Measurements from ENCODE around the gene LYRM2. TPM values are rescaled to one million over a fixed set of nuclear protein-coding genes. Genes with fewer than 3 reads are reported as not detected.

The LYRM2 gene
- total and polyA plus RNA-seq, 2 of the 8 experiments (the other 6 are each of a cell fraction or from before 2014, with no cell fraction given), result 7.3 to 25.7 TPM

- TF ChIP-seq, protein P1, sequence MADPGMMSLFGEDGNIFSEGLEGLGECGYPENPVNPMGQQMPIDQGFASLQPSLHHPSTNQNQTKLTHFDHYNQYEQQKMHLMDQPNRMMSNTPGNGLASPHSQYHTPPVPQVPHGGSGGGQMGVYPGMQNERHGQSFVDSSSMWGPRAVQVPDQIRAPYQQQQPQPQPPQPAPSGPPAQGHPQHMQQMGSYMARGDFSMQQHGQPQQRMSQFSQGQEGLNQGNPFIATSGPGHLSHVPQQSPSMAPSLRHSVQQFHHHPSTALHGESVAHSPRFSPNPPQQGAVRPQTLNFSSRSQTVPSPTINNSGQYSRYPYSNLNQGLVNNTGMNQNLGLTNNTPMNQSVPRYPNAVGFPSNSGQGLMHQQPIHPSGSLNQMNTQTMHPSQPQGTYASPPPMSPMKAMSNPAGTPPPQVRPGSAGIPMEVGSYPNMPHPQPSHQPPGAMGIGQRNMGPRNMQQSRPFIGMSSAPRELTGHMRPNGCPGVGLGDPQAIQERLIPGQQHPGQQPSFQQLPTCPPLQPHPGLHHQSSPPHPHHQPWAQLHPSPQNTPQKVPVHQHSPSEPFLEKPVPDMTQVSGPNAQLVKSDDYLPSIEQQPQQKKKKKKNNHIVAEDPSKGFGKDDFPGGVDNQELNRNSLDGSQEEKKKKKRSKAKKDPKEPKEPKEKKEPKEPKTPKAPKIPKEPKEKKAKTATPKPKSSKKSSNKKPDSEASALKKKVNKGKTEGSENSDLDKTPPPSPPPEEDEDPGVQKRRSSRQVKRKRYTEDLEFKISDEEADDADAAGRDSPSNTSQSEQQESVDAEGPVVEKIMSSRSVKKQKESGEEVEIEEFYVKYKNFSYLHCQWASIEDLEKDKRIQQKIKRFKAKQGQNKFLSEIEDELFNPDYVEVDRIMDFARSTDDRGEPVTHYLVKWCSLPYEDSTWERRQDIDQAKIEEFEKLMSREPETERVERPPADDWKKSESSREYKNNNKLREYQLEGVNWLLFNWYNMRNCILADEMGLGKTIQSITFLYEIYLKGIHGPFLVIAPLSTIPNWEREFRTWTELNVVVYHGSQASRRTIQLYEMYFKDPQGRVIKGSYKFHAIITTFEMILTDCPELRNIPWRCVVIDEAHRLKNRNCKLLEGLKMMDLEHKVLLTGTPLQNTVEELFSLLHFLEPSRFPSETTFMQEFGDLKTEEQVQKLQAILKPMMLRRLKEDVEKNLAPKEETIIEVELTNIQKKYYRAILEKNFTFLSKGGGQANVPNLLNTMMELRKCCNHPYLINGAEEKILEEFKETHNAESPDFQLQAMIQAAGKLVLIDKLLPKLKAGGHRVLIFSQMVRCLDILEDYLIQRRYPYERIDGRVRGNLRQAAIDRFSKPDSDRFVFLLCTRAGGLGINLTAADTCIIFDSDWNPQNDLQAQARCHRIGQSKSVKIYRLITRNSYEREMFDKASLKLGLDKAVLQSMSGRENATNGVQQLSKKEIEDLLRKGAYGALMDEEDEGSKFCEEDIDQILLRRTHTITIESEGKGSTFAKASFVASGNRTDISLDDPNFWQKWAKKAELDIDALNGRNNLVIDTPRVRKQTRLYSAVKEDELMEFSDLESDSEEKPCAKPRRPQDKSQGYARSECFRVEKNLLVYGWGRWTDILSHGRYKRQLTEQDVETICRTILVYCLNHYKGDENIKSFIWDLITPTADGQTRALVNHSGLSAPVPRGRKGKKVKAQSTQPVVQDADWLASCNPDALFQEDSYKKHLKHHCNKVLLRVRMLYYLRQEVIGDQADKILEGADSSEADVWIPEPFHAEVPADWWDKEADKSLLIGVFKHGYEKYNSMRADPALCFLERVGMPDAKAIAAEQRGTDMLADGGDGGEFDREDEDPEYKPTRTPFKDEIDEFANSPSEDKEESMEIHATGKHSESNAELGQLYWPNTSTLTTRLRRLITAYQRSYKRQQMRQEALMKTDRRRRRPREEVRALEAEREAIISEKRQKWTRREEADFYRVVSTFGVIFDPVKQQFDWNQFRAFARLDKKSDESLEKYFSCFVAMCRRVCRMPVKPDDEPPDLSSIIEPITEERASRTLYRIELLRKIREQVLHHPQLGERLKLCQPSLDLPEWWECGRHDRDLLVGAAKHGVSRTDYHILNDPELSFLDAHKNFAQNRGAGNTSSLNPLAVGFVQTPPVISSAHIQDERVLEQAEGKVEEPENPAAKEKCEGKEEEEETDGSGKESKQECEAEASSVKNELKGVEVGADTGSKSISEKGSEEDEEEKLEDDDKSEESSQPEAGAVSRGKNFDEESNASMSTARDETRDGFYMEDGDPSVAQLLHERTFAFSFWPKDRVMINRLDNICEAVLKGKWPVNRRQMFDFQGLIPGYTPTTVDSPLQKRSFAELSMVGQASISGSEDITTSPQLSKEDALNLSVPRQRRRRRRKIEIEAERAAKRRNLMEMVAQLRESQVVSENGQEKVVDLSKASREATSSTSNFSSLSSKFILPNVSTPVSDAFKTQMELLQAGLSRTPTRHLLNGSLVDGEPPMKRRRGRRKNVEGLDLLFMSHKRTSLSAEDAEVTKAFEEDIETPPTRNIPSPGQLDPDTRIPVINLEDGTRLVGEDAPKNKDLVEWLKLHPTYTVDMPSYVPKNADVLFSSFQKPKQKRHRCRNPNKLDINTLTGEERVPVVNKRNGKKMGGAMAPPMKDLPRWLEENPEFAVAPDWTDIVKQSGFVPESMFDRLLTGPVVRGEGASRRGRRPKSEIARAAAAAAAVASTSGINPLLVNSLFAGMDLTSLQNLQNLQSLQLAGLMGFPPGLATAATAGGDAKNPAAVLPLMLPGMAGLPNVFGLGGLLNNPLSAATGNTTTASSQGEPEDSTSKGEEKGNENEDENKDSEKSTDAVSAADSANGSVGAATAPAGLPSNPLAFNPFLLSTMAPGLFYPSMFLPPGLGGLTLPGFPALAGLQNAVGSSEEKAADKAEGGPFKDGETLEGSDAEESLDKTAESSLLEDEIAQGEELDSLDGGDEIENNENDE (IDR thresholded peaks at IDR 0.05; ENCODE audit: insufficient replicate concordance, low read length), result no peak
Observed at GRCh38 chr6:89644864-89645263, 6.3 kb upstream of the LYRM2 start (continued).
